Measurements from ENCODE around the gene POU2F1.

- no peak for TF ChIP-seq ZBTB26 (tag by site-specific recombination; optimal IDR thresholded peaks at IDR 0.05)
- no peak for TF ChIP-seq ZNF140 (tag by site-specific recombination; IDR thresholded peaks at IDR 0.05)
- no peak for TF ChIP-seq ZNF792 (tag by site-specific recombination; IDR thresholded peaks at IDR 0.05)
- no peak for TF ChIP-seq CTCF (tag by site-specific recombination; IDR thresholded peaks at IDR 0.05)
- no peak for TF ChIP-seq SP2 (tag by site-specific recombination; IDR thresholded peaks at IDR 0.05)
- no peak for TF ChIP-seq REST (tag by site-specific recombination; IDR thresholded peaks at IDR 0.05)
- no peak for TF ChIP-seq ZNF548 (tag by site-specific recombination; IDR thresholded peaks at IDR 0.05)
These were observed 213.6 kb downstream of the POU2F1 start for GRCh38 chr1:167434306-167434705.

Measured in HEK293 (cell line).